Amniotic stem cell (primary cell): Measurements from ENCODE around the gene SPACA7.
"Not testable (repeated sequence)": the region's sequence is repeated elsewhere in the genome, so short reads cannot be mapped to it uniquely, and the experiment has no call there.

ENCODE experiments used
- DNase-seq: peaks from one replicate; lab custom pipeline; 2025; lab: John Stamatoyannopoulos, UW

SPACA7 gene

GRCh38 chr13:112428704-112429103 is 52.5 kb downstream of the SPACA7 start:
- DNase-seq: no peak

GRCh38 chr13:112431734-112432133 is 55.6 kb downstream of the SPACA7 start:
- DNase-seq: no peak

GRCh38 chr13:112432734-112433133 is 56.6 kb downstream of the SPACA7 start:
- not testable (repeated sequence) for DNase-seq

DNA sequence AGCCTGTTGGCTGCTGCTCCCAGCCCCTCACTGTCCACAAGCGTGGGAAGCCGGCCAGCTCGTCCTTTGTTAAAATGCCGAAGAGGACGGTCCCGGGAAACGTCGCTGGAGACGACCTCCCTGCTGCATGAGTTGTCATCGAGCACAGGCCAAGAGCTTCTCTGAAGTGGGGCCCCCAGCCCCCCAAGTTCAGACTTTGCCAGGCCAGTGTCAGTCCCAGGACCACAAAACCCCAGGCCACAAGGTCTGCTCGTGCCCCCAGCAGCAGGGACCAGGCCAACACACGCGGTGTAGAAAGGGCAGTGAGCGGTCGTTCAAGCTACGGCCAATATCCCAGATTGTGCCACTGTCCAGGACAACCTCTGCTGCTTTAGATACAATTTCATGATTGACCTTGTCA is 57.4 kb downstream of the SPACA7 start:
- DNase-seq: not testable (repeated sequence)

GRCh38 chr13:112434032-112434431 is 57.9 kb downstream of the SPACA7 start:
- DNase-seq: no peak

DNA sequence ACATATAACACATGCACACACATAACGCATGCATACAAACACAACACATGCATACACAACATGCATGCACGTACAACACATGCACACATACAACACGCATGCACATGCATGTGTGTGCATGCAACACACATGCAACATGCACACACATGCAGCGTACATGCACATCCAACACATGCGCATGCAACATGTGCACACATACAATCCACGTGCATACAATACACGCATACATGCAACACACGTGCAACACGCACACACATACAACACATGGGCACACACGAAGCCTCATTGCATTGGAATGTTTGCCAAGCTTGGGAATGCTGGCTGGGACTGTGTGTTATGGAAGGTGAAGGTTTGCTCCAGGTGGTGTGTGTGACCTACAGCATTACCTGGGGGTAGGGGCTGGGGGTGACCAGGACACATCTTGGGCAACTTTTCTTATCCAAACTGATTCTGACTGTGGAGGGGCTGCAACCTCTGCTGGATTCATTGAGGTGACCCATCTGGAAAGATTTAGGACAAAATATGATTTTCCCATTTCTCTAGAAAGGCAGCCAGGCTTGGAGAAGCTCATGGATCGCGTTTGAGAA is 58.9 kb downstream of the SPACA7 start:
- no peak for DNase-seq

GRCh38 chr13:112435973-112436372 is 59.8 kb downstream of the SPACA7 start:
- DNase-seq: no peak

GRCh38 chr13:112438094-112438493 is 61.9 kb downstream of the SPACA7 start:
- DNase-seq: no peak

DNA sequence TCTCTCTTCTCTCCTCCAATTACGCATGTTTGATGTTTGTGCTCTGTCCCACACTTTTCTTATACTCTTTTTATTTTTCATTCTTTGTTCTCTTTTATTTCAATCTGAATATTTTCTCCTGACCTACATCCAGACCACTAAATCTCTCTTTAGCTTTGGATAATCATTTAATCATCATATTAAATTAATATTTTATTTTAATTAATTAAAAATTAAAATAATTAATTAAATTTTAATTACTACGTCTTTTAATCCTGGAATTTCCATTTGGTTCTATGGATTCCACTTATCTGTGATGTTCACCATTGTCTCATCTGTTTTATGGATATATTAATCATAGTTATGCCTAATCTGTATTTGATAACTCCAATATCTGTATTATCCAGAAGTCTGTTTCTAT is 62.4 kb downstream of the SPACA7 start:
- DNase-seq: no peak

DNA sequence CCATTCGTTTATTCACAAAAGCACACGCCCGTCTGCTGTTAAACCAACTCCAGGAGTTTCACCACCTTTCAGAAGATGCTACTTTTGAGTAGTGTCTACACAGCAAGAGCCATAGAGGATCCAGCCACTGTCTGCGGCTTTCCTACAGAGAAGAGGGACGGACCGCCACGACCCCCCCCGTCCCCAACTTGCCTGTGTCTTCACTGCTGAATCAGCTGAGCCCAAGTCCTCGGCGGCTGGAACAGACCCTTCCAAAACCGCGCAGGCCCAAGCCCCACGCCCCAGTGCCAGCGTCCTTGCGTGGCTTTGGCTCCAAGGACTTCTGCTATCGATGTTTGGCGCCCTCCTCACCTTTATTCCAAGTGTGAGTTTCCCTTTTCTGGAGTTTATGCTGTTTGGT is 65.1 kb downstream of the SPACA7 start:
- DNase-seq: no peak

GRCh38 chr13:112441779-112442310 is 65.7 kb downstream of the SPACA7 start:
- DNase-seq: no peak

GRCh38 chr13:112442483-112443090 is 66.4 kb downstream of the SPACA7 start:
- DNase-seq: no peak

- no peak for DNase-seq
These were observed 67.2 kb downstream of the SPACA7 start for GRCh38 chr13:112443191-112443994.

GRCh38 chr13:112443995-112444311 is 67.8 kb downstream of the SPACA7 start:
- no peak for DNase-seq

DNA sequence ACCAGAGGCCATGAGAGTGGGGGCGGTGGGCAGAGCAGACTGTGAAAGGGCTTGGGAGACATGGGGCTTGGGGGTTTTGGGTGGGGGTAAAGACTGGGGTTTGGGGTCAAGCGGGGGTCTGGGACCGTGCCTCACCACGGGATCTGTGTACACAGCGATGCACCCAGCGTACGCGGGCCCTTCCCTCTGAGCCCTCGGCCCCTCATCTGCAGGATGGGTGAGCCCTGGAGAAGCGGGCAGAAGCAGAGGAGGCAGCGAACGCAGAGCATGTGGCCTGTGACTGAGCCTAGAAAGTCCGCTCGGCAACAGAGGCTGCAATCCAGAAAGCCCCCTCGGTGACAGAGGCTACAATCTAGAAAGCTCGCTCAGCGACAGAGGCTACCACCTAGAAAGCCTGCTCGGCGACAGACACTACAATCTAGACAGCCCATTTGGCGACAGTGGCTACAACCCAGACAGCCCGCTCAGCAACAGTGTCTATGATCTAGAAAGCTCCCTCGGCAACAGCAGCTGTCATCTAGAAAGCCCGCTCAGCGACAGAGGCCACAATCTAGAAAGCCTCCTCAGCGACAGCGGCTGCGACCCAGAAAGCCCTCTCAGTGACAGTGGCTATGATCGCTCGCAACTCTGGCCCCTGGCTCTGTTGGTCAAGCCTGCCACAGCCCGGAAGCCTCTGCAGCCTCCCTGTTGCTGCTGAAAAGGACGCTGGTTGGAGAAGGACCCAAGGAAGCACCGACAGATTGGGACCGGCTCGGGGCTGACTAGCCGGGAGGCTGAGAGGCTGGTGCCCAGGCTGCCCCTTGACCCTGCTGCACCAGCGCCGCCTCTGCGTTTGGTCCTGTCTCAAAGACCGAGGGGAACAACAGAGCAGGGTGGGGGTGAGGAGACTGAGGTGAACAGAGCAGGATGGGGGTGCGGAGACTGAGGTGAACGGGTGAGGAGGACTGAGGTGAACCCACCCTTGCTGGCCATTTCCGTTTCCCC is 68.6 kb downstream of the SPACA7 start:
- no peak for DNase-seq

GRCh38 chr13:112445411-112446271 is 69.5 kb downstream of the SPACA7 start:
- DNase-seq: no peak

GRCh38 chr13:112446347-112446861 is 70.2 kb downstream of the SPACA7 start:
- DNase-seq: no peak

DNA sequence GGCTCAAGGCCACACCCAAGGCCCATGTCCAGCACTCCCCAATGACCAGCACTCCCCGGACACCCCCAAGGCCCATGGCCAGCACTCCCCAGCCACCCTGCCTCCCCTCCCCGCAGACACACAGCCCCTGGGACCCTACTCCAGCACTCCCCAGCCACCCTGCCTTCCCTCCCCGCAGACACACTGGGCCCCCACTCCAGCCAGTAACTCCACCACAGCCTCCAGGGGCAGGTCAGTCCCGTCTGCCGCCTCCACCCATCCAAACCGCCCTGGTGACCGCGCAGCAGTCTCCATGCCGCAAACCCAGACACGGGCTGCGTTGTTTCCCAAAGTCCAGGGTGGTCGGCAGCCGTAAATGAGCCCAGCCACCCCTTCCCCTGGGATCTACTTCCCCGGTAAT is 70.7 kb downstream of the SPACA7 start:
- DNase-seq: no peak

DNA sequence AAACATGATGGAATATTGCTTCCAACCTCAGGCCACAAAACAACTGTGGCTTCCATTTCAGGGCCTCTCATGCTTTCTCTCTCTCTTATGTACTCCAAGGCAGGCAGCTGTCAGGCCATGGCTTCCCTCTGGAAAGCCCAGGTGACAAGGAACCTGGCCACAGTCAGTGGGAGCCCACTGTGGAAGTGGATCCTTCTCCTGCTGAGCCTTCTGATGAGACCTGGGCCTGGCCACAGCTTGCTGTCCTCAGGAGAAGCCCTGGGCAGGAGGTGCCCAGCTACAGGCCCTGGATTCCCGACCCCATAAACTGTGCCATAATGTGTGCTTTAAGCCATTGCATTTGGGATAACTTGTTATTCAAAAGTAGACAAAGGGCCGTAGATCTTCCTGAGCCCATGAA is 71.2 kb downstream of the SPACA7 start:
- no peak for DNase-seq

- no peak for DNase-seq
These were observed 71.8 kb downstream of the SPACA7 start for GRCh38 chr13:112447761-112448603.
